UCSD-AML1 (cell line): Measurements from ENCODE around the gene DERA.
"Not testable (repeated sequence)": the region's sequence is repeated elsewhere in the genome, so short reads cannot be mapped to it uniquely, and the experiment has no call there.

Experiments used
- DNase-seq: peaks from one replicate; lab custom pipeline; 2025; ENCODE audit not compliant: unreplicated experiment; lab: John Stamatoyannopoulos, UW

DERA gene

GRCh38 chr12:16002880-16003279, 91.7 kb downstream of the DERA start:
- no peak for DNase-seq

GRCh38 chr12:16003460-16003859, 92.3 kb downstream of the DERA start:
- DNase-seq = no peak

- DNase-seq = no peak
Observed at GRCh38 chr12:16006752-16007151, 95.6 kb downstream of the DERA start.

GRCh38 chr12:16008421-16008824, 97.3 kb downstream of the DERA start:
- no peak for DNase-seq

- DNase-seq = no peak
Observed at GRCh38 chr12:16012117-16012516, 101.0 kb downstream of the DERA start.

- DNase-seq = not testable (repeated sequence)
Observed at GRCh38 chr12:16013722-16014121, 102.6 kb downstream of the DERA start.

GRCh38 chr12:16014394-16014793, 103.3 kb downstream of the DERA start:
- not testable (repeated sequence) for DNase-seq

GRCh38 chr12:16016748-16017147, 105.6 kb downstream of the DERA start:
- no peak for DNase-seq

GRCh38 chr12:16018306-16018705, 107.2 kb downstream of the DERA start:
- DNase-seq = no peak

- no peak for DNase-seq
Observed at GRCh38 chr12:16019136-16019535, 108.0 kb downstream of the DERA start.

GRCh38 chr12:16020031-16020430, 108.9 kb downstream of the DERA start:
- DNase-seq = no peak

- no peak for DNase-seq
Observed at GRCh38 chr12:16021026-16021425, 109.9 kb downstream of the DERA start.

GRCh38 chr12:16021676-16022075, 110.5 kb downstream of the DERA start:
- DNase-seq = no peak

- no peak for DNase-seq
Observed at GRCh38 chr12:16027002-16027401, 115.9 kb downstream of the DERA start.

- DNase-seq = no peak
Observed at GRCh38 chr12:16030744-16031143, 119.6 kb downstream of the DERA start.

GRCh38 chr12:16034136-16034817, 123.1 kb downstream of the DERA start:
- DNase-seq = no peak

GRCh38 chr12:16036073-16036472, 124.9 kb downstream of the DERA start:
- no peak for DNase-seq

GRCh38 chr12:16037533-16037932, 126.4 kb downstream of the DERA start:
- no peak for DNase-seq

- DNase-seq = no peak
Observed at GRCh38 chr12:16043480-16043879, 132.3 kb downstream of the DERA start.

- DNase-seq = no peak
Observed at GRCh38 chr12:16046266-16046665, 135.1 kb downstream of the DERA start.

GRCh38 chr12:16048511-16048910, 137.4 kb downstream of the DERA start:
- no peak for DNase-seq

GRCh38 chr12:16056910-16057309, 145.8 kb downstream of the DERA start:
- DNase-seq = no peak

- not testable (repeated sequence) for DNase-seq
Observed at GRCh38 chr12:16057351-16057751, 146.2 kb downstream of the DERA start.
